Stimulated activated CD4-positive, alpha-beta T cell treated with anti-CD3 and anti-CD28 coated beads, Interleukin-15, amount 100 ng/mL, for 24 hours (primary cell): ENCODE measurements around the gene SERPINB6.
"Not testable (repeated sequence)": the region's sequence is repeated elsewhere in the genome, so short reads cannot be mapped to it uniquely, and the experiment has no call there.

ENCODE experiments used
- DNase-seq: peaks from one replicate; pipeline ENCODE4 v3.0.0-alpha.2; 2020

SERPINB6 gene

GRCh38 chr6:2953098-2953497 is 18.3 kb downstream of the SERPINB6 start:
- no peak for DNase-seq

DNA sequence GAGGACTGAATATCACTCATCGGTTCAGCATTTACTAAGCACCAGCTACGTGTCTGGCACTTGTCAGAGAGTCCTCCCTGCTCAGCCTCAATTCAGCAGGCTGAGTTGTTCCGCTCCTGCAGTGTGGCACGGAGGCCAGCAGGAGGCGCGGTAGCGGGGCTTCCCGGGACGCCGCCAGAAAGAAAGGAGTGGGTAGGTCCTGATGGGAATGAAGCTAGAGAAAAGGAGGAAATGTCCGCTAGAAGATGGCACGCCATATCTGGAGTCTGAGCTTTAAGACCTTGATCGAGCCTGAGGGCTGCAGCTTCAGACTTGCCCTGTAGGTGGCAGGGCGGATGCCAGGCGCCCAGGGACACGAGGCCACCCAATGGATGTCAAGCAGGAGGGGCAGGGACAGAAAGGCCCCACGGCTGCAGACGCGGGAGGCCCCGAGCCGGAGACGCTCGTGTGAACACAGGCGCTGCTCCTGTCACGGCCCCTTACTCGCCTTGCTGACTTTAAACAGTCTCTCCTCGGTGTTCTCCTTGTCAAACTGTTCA is 18.7 kb downstream of the SERPINB6 start:
- peak; percentile 75 for DNase-seq

- DNase-seq = no peak
Measured at GRCh38 chr6:2951728-2952127, 19.6 kb downstream of the SERPINB6 start.

DNA sequence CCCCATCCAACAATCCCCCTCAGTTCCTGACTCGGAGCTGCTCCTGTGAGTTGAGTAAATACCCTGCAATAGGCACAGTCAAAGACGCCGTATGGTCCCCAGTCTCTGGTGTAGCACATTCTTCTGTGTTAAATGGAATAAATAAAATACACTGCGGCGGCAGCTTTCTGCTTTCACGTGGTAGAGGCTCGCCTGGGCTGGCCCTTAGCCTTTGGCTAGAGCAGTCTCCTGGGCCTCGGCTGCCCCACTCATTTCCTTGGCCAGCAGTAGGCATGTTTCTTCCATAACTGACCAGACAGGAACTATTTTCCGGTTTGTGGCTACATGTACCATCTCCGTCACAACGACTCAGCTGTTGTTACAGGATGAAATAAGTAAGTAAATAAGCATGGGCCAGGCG is 20.7 kb downstream of the SERPINB6 start:
- no peak for DNase-seq

- no peak for DNase-seq
Measured at GRCh38 chr6:2949536-2950083, 21.8 kb downstream of the SERPINB6 start.

- no peak for DNase-seq
Measured at GRCh38 chr6:2949121-2949520, 22.2 kb downstream of the SERPINB6 start.

DNA sequence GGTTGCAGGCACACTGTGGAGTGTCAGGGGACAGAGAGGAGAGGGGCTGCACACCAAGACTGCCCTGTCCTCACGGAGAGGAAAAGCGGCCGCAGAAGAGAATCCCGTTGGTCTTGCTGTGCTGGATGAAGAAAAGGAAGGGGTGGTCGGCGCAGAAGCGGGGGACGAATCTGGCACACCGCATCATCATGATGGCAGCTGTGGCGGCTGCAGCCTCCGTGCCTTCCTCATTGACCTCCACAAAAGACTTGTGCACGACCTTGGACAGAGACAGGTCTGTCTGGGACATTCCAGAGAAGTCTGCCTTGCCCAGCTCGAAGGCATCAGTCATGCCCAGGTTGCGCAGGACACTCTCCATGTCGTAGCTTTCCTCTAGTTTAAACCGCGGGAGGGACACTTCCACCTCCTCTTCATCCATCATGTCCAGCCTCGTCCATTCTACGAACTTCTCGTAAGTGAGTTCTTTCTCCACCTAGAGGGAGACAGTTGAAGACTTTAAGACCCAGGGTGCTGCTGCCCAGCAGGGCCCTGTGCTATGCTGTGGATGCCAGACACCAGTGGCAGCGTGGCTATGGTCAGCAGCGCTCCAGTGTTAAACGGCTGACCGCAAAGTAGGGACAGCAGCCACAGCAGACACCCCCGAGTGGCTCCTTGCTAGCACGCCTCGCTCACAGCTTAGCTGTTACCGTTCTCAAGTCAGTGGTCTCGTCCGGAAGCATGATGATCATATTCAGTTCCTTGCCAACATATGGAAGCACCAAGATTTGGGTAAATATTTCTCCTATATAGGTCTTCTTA is 22.9 kb downstream of the SERPINB6 start:
- no peak for DNase-seq

- DNase-seq = no peak
Measured at GRCh38 chr6:2947445-2947844, 23.9 kb downstream of the SERPINB6 start.

GRCh38 chr6:2945153-2945452 is 26.3 kb downstream of the SERPINB6 start:
- no peak for DNase-seq

DNA sequence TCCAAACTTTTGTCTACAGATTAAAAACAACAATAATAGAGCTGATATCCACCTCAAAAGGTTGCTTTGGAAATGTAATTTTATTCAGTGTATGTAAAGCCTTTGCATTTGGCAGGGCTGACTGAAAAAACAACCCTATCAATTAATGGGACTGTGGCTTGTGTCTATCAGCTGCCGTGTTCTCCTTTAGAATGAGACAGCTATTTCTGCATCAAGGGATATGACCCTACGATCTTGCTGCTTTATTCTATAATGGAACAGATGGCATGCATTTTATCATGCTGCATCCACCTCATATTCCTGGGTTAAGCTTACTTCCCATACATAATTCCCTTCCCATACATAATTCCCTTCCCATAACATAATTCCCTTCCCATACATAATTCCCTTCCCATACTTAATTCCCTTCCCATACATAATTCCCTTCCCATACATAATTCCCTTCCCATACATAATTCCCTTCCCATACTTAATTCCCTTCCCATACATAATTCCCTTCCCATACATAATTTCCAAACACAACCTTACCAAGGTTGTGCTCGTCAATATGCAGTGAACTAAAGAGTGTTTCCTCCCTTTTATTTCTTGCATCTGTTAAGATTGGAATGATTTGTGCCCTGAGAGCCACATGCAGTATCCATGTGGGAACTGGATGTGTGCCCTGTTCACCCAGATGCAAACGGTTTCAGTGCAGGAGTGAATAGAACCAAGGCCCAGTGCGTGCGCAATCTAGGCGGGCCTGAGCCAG is 26.8 kb downstream of the SERPINB6 start:
- no peak for DNase-seq

GRCh38 chr6:2943564-2943955 is 27.8 kb downstream of the SERPINB6 start:
- DNase-seq = no peak

GRCh38 chr6:2942914-2943563 is 28.3 kb downstream of the SERPINB6 start:
- DNase-seq = no peak

DNA sequence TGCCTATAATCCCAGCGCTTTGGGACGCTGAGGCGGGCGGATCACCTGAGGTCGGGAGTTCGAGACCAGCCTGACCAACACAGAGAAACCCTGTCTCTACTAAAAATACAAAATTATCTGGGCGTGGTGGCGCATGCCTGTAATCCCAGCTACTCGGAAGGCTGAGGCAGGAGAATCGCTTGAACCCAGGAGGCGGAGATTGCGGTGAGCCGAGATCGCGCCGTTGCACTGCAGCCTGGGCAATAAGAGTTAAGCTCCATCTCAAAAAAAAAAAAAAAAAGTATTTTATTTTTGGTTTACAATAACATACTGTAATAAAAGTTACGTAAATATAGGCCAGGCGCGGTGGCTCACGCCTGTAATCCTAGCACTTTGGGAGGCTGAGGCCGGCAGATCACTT is 29.3 kb downstream of the SERPINB6 start:
- DNase-seq = not testable (repeated sequence)

DNA sequence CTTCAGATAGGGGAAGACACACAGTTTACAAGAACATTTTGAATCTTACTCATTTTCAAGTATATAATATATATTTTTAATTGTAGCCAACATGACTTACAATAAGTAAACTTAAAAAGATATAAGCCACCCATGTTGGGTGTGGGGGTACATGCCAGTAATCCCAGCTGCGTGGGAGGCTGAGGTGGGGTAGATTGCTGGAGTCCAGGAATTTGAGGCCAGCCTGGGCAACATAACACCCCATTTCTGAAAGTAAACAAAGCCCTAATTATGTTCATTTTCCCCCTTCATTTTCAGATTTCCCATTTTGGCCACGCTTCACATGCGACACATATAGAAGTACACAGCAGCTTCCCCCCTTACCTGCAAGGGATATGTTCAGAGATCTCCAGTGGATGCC is 30.5 kb downstream of the SERPINB6 start:
- peak; percentile 47 for DNase-seq

DNA sequence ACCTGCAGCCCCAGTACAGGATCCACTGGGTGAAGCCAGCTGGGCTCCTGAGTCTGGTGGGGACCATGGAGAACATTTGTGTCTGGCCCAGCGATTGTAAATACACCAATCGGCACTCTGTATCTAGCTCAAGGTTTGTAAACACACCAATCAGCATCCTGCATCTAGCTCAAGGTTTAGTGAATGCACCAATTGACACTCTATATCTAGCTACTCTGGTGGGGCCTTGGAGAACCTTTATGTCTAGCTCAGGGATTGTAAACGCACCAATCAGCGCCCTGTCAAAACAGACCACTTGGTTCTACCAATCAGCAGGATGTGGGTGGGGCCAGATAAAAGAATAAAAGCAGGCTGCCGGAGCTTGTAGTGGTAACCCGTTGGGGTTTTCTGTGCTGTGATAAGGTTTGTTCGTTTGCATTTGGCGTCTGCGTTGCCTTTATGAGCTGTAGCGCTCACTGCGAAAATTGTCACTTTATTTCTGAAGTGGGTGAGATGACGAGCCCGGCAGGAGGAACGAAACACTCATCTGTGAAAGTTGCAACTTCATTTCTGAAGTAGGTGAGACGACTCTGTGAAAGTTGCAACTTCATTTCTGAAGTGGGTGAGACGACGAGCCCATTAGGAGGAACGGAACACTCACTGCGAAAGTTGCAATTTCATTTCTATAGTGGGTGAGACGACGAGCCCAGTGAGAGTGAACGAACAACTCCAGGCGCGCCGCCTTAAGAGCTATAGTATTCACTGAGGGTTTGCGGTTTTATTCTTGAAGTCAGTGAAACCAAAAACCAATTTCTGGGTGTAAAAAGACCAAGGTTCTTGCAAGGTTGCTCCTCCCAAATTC is 31.1 kb downstream of the SERPINB6 start:
- peak; percentile 89 for DNase-seq

- DNase-seq = no peak
Measured at GRCh38 chr6:2939315-2940009, 31.9 kb downstream of the SERPINB6 start.

DNA sequence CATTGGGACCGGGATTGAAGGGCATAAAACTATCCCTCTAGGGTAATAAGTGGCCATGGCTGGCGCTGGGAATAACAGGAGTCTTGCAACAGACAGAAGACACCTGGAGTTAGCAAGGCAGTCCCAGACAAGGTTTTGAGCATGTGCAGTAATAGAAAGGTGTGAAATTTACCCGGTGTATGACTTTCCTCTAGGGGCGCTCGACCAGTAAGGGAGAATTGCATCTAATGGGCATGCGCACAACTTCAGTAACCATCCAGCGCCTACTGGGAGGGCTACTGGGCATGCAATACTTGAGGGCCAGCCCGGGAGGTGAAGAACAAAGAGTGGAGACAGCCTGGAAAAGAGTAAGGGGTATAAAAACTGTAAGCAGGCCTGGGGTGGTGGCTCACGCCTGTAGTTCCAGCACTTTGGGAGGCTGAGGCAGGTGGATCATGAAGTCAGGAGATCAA is 32.7 kb downstream of the SERPINB6 start:
- no peak for DNase-seq

DNA sequence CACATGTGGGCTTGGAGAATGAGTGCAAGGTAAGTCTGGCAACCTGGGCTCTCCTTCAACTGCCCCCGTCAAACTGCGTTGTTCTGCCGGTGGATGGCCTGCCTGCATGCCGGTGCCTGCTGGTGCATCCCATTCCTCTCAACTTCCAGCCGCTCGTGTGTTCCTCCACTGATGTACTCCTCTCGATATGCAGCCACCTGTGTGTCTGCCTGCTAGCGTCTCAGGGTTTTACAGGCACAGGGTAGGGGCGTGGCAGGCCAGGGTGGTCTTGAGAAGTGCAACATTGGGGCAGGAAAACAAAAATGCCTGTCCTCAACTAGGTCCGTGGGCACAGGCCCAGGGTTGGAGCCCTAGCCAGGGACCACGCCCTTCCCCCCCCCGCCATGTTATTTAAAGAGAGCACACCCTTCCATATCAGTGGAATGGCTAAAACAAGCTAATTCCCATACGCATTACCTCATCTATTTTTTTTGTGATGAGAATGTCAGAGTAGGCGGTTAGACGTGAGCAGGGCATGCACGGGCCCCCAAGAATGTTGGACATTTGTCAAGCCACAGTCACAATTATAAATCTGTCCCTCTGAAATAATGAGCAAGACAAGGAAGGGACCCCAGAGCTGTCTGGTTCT is 33.2 kb downstream of the SERPINB6 start:
- no peak for DNase-seq

DNA sequence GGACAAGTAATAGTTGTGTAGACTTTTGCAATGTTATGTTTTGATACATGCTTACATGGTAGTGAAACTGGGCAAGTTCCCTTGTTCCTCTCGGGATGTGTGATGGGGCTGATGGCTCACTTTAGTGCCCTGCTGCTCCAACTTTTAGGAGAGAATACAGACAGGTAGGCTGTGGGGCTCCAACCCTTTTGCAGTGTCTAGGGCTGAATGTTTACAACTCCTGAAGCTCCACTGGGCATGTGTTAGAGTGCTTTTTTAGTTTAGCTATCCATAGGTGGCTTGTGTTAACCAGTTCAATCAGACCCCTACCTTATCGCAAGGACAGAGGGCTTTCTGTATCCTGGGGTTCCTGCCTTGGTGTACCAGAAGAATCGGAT is 33.8 kb downstream of the SERPINB6 start:
- DNase-seq = peak; percentile 8

DNA sequence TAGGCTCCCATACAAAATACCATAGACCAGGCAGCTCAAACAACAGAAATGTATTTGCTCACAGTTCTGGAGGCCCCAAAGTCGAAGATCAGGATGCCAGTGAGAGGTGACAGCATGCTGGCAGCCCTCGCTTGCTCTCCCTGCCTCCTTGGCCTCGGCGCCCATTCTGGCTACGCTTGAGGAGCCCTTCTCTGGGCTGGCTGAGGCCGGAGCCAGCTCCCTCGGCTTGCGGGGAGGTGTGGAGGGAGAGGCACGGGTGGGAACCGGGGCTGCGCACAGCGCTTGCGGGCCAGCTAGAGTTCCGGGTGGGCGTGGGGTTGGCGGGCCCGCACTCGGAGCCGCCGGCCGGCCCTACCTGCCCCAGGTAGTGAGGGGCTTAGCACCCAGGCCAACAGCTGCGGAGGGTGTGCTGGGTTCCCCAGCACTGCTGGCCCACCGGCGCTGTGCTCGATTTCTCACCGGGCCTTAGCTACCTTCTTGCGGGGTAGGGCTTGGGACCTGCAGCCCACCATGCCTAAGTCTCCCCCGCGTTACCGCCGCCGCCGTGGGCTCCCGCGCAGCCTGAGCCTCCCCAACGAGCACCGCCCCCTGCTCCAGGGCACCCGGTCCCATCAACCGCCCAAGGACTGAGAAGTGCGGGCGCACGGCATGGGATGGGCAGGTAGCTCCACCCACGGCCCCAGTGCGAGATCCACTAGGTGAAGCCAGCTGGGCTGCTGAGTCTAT is 35.6 kb downstream of the SERPINB6 start:
- no peak for DNase-seq

DNA sequence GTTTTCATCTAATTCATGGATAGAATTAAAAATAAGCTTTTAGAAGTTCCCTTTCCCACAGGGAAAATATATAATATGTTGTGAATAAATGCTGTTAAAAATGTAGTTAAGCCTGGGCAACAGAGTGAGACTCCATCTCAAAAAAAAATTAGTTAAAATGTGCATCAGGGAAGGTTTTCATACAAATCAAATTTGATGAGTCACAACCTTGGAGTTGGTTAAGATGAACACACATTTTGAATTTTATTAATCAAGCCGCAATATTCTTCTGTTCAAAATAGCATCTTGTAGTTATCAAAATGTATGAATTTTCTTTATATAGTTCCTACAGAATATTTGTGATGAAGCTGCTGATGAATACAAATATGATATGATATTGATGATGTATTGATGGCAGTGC is 37.3 kb downstream of the SERPINB6 start:
- no peak for DNase-seq
